Activated CD4-positive, alpha-beta T cell treated with anti-CD3 and anti-CD28 coated beads, Interleukin-2, amount 10 ng/mL, durations not matched to agents 7 days and 5 days (primary cell): Measurements from ENCODE around the gene PHF21B. TPM values are rescaled to one million over a fixed set of nuclear protein-coding genes. Genes with fewer than 3 reads are reported as not detected.

ENCODE experiments used
- CTCF ChIA-PET: fragments of 350-600 bp; sonication (Branson Sonifier 250); formaldehyde crosslinking; loops from one replicate; lab custom pipeline; 2021; ENCODE audit warnings: antibody characterized with exemption; lab: Charles Lee
- POLR2A ChIA-PET: fragments of 350-600 bp; sonication (Branson Sonifier 250); formaldehyde crosslinking; loops from one replicate; lab custom pipeline; 2021; ENCODE audit warnings: antibody characterized with exemption; lab: Charles Lee
- DNase-seq: peaks from one replicate; pipeline ENCODE4 v3.0.0-alpha.2; 2020
- H3K27ac Mint-ChIP-seq: one replicate; pipeline ENCODE4 v1.8.0; 2021; ENCODE audit warnings: mild to moderate bottlenecking, moderate library complexity, mixed read lengths
- H3K27me3 Mint-ChIP-seq: one replicate; pipeline ENCODE4 v1.8.0; 2021; ENCODE audit warnings: mixed read lengths
- H3K36me3 Mint-ChIP-seq: one replicate; pipeline ENCODE4 v1.8.0; 2021; ENCODE audit warnings: low read depth, mixed read lengths
- H3K4me1 Mint-ChIP-seq: one replicate; pipeline ENCODE4 v1.8.0; 2021; ENCODE audit warnings: mixed read lengths
- H3K4me3 Mint-ChIP-seq: one replicate; pipeline ENCODE4 v1.8.0; 2021; ENCODE audit warnings: mild to moderate bottlenecking, moderate library complexity, mixed read lengths
- H3K9me3 Mint-ChIP-seq: one replicate; pipeline ENCODE4 v1.8.0; 2021; ENCODE audit warnings: mixed read lengths
- total RNA-seq, 2 experiments: library from RNA; stranded (reverse); gene quantifications; one replicate each; pipeline ENCODE4 v1.2.3, GENCODE V29; 2021

Gene PHF21B
- total RNA-seq, 2 experiments from 2014 or later, result not detected

DNA sequence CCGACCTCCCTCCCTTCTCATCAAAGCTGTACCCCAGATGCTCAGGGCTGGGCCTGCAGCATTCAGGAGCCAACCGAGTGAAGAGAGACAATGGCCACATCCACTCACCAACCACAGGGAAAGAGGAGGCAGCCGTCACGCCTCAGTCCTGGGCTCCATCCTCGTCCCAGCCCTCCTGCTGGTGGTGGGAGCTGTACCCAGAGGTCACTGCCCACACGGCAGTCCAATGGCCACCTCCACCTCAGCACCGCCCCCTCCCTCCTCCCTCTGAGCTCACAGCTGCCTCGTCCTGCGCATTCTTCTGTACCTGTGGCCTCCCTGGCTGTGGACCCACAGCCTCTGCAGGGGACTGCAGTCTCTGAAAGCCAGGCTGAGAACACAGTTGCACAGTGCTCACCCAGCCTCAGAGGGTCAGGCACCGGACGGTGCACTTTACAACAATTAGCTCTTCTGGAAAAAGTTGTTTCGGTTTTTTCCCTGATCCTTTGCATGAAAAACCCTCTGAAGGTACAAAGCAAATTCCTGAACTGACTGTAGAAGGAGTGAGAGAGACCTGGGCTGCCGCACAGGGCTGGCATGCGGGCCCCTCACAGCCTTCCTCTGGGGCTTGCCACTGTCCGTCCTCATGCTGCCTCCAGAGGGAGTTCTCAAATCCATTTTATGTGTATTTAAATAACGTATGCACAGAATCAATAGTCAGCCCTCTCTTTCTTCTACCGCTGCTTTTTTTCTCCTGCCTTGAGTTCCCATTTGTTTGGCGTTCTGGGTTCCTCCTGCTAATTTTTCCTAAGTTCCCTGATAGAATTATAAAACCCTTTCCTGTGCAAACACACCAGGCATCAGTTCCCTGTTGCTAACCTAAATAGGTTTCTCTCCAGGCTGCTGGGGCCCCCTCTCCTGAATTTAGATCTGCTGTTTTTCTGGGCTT, 52.7 kb downstream of the PHF21B start:
- Mint-ChIP-seq H3K27ac (no peak overlapping the region), H3K4me1 (no peaks in the 10 kb centered on the region), H3K9me3 (no peaks in the 10 kb centered on the region), H3K36me3 (no peaks in the 10 kb centered on the region), H3K27me3 (no peaks in the 10 kb centered on the region), H3K4me3 (no peak overlapping the region)
- ChIA-PET POLR2A (no interaction called here), CTCF (no interaction called here)
- no peak for DNase-seq

DNA sequence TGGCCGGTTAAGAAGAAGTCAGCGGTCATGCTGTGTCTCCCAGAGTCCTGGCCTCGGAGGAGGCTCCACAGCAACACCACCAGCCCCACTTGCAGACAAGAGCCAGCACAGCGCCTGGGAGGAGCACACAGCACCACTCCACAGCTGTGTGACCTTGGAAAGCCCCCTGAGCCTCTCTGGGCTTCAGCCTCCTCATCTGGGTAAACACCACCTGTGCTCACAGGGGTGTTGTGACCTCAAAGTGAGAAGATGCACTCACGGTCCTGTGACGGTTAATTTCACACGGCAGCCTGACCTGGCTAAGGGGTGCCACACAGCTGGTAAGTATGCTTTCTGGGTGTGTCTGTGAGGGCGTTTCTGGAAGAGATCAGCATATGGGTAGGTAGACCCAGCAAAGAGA, 54.7 kb downstream of the PHF21B start:
- CTCF ChIA-PET, result no interaction called here
- Mint-ChIP-seq H3K4me1 (no peaks in the 10 kb centered on the region), H3K27ac (no peak overlapping the region), H3K36me3 (no peaks in the 10 kb centered on the region), H3K27me3 (no peaks in the 10 kb centered on the region), H3K9me3 (no peaks in the 10 kb centered on the region), H3K4me3 (no peak overlapping the region)
- POLR2A ChIA-PET, result no interaction called here
- no peak for DNase-seq

DNA sequence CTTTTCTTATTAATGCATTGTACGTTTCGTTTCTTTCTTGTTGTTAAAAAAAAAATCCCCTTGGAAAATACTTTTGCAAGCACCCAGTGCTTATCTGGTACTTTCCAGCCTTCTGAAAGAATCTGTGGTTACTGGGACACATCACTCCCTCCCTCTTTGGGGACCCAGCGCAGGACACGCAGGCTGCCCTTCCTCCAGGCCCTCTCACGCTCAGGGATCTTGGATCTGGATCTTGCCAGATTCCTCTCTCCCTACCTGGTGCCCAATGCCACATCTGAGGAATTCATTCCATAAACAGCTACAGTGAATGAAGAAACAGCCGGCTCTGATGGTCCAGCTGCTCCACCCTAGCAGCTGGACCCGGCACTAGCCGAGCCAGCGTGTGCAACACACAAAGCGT, 55.7 kb downstream of the PHF21B start:
- ChIA-PET CTCF (no interaction called here), POLR2A (no interaction called here)
- Mint-ChIP-seq H3K27me3 (no peaks in the 10 kb centered on the region), H3K9me3 (no peaks in the 10 kb centered on the region), H3K36me3 (no peaks in the 10 kb centered on the region), H3K27ac (no peak overlapping the region), H3K4me3 (no peak overlapping the region), H3K4me1 (no peaks in the 10 kb centered on the region)
- no peak for DNase-seq

DNA sequence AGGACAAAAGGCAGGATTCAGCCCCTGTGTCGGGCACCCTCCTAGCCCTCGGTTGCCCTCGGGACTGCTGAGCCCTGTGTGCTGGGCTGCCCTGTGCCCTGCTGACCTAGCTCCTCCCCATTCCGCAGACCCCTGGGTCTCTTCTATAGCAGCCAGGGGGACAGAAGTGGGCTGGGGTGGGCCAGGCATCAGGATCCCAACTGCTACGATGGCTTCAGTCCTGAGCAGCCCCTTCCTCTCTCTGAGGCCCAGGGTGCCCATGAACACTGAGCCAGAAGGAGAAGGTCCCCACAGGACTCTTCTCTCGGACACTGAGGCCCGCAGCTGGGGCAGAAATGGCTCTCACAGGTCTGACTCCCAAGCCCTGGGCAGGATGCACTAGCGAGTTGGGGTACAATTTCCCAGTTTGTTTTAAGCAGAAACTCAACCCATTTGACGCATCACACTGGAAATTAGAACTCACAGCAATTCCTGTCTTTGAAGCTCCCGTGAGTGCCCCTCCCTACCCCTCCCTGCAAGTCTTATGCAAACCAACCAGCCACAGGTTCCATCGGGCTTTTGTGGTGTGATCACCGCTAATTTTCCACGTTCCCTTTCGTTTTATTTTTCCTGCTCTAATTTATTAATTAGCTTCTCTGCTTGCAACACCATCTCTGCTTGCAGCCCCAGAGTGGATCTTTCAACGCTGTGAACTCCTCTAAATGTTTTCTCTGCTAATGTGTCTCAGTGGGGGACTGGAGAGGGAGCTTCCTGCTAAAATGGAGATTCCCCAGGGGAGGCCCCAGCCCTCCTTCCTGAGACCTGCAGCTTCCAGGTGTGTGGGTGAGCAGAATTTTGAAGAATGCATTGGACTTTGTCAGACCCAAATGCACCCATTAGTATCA, 56.7 kb downstream of the PHF21B start:
- ChIA-PET POLR2A (no interaction called here), CTCF (no interaction called here)
- no peaks in the 10 kb centered on the region for H3K27me3 Mint-ChIP-seq
- no peak overlapping the region for H3K4me3 Mint-ChIP-seq
- no peaks in the 10 kb centered on the region for H3K4me1 Mint-ChIP-seq
- DNase-seq, result no peak
- no peak overlapping the region for H3K27ac Mint-ChIP-seq
- H3K9me3 Mint-ChIP-seq, result no peaks in the 10 kb centered on the region
- no peaks in the 10 kb centered on the region for H3K36me3 Mint-ChIP-seq

DNA sequence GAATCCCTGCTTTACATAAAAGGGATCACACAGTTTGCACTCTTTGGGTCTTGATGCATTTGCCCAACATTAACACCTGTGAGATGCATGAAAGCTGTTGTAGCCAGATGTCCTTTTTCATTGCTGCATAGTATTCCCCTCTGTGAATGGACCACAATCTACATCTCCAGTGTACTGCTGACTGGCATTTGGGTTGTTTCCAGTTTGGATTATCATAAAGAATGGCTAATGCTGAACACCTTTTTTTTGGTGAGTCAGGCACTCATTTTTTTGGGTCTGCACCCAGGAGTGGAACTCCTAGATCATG, 58.3 kb downstream of the PHF21B start:
- no peak overlapping the region for H3K27ac Mint-ChIP-seq
- H3K9me3 Mint-ChIP-seq, result no peaks in the 10 kb centered on the region
- no peak for DNase-seq
- ChIA-PET POLR2A (no interaction called here), CTCF (no interaction called here)
- no peaks in the 10 kb centered on the region for H3K27me3 Mint-ChIP-seq
- H3K4me3 Mint-ChIP-seq, result no peak overlapping the region
- H3K4me1 Mint-ChIP-seq, result no peaks in the 10 kb centered on the region
- H3K36me3 Mint-ChIP-seq, result no peaks in the 10 kb centered on the region

DNA sequence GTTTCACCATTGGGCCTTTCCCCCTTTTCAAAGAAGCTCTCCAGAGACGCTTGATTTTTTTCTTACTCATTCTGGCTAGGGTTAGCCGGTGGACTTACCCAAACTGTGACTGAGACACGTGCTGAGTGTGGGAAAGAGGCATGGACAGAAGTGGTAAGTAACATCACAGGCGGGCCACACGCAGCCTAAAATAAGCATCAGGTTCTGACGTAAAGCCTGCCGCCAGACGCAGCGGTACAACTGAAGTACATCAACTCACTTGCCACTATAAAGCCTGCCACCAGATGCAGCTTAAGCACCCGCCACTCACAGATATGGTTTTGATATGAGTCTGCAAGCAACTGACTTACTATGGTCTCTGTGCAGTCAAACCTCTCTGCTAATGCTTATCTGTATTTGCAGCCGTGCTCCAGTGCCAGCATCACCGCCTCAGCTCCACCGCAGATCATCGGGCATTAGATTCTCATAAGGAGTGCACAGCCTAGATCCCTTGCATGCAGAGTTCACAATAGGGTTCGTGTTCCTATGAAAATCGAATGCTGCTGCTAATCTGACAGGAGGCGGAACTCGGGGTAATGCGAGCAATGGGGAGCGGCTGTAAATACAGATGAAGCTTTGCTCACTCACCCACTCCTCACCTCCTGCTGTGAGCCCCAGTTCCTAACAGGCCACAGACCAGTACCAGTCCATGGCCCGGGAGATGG, 58.8 kb downstream of the PHF21B start:
- CTCF ChIA-PET, result no interaction called here
- no peaks in the 10 kb centered on the region for H3K4me1 Mint-ChIP-seq
- no peak overlapping the region for H3K27ac Mint-ChIP-seq
- DNase-seq, result no peak
- no peaks in the 10 kb centered on the region for H3K36me3 Mint-ChIP-seq
- POLR2A ChIA-PET, result no interaction called here
- H3K9me3 Mint-ChIP-seq, result no peaks in the 10 kb centered on the region
- H3K4me3 Mint-ChIP-seq, result no peak overlapping the region
- no peaks in the 10 kb centered on the region for H3K27me3 Mint-ChIP-seq

DNA sequence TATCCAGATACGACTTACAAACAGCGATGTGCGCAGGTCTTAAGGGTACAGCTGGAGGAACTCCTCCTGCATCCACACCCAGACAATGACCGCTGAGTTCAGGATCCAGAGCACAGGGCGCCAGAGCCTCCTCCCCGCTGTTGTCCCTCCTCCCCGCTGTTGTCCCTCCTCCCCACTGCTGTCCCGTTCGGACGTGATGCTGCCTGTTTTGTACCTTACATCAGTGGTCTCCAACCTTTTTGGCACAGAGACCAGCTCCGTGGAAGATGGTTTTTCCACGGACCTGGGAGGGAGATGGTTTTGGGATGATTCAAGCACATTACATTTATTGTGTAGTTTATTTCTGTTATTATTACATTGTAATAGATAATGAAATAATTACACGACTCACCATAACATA, 62.0 kb downstream of the PHF21B start:
- POLR2A ChIA-PET, result no interaction called here
- H3K4me1 Mint-ChIP-seq, result no peaks in the 10 kb centered on the region
- no peaks in the 10 kb centered on the region for H3K36me3 Mint-ChIP-seq
- no peak overlapping the region for H3K27ac Mint-ChIP-seq
- no peak for DNase-seq
- no peaks in the 10 kb centered on the region for H3K27me3 Mint-ChIP-seq
- H3K9me3 Mint-ChIP-seq, result no peaks in the 10 kb centered on the region
- H3K4me3 Mint-ChIP-seq, result no peak overlapping the region
- CTCF ChIA-PET, result no interaction called here

DNA sequence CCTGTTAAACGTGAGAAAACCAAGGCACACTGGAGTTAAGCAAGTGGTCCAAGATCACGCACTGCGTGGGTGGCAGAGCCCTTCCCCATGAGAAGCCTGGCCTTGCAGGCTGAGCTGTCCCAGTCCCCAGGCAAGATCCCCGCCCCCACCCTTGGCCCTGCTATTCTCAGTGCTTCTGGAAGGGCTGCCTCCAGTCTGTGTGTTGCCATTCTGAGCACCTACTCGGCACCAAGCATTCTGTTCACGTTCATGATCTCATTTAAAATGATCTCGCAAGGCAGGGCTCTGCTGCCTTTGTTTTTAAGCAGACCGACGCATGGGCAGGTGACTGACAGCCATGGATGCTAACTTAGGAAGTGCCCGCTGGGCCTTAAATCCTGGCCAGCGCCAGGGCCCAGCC, 62.8 kb downstream of the PHF21B start:
- H3K4me3 Mint-ChIP-seq, result no peak overlapping the region
- no peaks in the 10 kb centered on the region for H3K9me3 Mint-ChIP-seq
- DNase-seq, result no peak
- ChIA-PET POLR2A (no interaction called here), CTCF (no interaction called here)
- no peaks in the 10 kb centered on the region for H3K4me1 Mint-ChIP-seq
- no peaks in the 10 kb centered on the region for H3K27me3 Mint-ChIP-seq
- no peak overlapping the region for H3K27ac Mint-ChIP-seq
- no peaks in the 10 kb centered on the region for H3K36me3 Mint-ChIP-seq

DNA sequence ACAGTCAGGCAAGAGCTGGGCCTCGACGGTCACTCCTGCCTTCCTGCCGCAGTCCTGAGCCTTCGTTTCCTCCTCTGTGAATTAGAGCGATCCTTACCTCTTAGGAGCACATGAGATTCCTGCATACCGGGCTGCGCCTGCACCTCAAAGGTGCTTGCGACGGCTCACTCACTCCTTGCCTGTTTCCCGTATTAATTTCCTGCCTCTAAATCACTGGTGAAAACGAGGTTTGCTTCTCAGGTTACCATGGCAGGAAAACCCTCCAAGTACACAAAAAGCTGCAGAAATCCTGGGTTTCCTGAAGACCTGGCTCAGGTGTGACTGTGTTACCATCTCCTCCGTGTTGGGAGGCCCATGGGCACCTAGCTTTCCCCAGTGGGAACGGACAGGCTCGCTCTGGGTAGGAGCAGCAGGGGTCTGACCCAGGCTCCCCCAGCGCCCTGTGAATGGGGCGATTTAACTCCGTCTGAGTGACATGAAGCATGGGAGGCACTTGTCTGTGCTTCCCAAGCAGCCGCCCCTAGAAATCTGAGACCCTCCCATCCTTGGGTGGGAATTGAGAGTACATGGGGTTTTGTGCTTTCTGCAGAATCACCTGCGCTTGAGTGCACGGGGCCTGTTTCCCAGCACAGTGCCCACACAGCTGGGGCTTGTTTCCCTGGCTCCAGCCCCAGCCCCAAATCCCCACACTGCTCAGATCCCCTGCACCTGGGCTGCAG, 64.8 kb downstream of the PHF21B start:
- Mint-ChIP-seq H3K9me3 (no peaks in the 10 kb centered on the region), H3K36me3 (no peaks in the 10 kb centered on the region), H3K27ac (no peak overlapping the region), H3K4me3 (no peak overlapping the region), H3K4me1 (no peaks in the 10 kb centered on the region), H3K27me3 (no peaks in the 10 kb centered on the region)
- ChIA-PET POLR2A (no interaction called here), CTCF (no interaction called here)
- DNase-seq, result no peak

DNA sequence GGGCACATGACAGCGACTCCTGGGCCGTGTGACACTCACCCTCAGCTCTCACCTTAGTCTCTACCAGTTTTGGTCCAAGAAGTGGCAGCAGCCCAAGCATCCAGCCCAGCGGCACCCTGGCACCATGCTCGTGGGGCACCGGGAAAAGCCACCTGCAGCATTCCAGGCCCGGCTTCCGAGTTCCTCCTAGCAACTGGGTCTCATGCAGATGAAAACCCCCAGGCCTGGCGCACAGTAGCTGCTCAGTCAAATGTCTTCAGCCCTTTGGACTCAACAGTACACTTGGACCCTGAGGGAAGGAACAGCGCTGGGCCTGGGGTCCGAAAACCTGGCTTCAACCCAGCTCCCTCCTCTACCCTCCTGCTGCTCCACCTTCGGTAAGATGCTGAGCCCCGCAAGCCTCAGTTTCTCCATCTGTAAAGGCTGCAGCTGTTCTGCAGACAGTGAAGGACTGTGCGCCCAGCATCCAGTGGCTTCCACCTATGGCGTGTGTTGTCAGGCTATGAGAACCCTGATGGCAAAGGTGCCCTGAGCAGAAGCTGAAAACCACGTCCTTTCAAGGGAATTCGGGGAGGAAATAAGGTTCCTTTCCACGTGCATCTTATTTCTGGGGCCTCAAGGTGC, 66.0 kb downstream of the PHF21B start:
- H3K4me3 Mint-ChIP-seq, result no peak overlapping the region
- no peaks in the 10 kb centered on the region for H3K27me3 Mint-ChIP-seq
- ChIA-PET CTCF (no interaction called here), POLR2A (no interaction called here)
- H3K9me3 Mint-ChIP-seq, result no peaks in the 10 kb centered on the region
- DNase-seq, result no peak
- H3K36me3 Mint-ChIP-seq, result no peaks in the 10 kb centered on the region
- H3K27ac Mint-ChIP-seq, result no peak overlapping the region
- H3K4me1 Mint-ChIP-seq, result no peaks in the 10 kb centered on the region

DNA sequence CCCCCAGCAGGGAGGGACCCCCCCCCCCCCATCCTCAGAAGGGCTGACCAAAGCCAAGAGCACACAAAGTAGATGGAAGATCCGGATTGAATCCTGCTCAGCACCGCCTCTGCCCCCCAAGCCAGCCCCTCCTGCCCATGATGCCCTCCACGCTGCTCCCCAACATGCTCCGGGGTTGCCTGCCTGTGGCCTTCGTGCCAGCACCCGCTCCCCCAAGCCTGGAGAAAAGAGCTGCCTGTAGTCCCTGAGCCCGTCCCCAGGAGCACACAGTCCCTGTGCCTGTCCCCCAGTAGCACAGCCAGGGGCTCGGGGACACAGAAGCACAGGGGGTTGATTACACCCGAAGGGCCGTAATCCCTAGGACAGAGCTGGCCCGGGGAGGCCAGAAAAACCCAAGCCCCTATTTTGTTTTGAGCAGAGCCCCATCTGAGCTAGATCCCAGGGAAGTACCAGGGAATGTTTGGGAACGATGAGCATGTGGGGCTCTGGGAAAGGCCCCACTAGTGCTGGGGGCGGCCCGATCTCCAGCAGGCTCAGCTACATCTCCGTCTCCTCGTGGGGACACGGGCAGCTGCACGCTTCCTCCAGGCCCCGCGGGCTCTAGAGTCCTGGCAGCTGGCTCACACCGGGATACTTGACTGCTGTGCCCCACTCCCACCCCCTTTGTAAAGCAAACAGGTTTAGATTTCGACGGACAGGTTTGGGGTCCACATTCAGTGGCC, 66.7 kb downstream of the PHF21B start:
- H3K4me1 Mint-ChIP-seq, result no peaks in the 10 kb centered on the region
- H3K27me3 Mint-ChIP-seq, result no peaks in the 10 kb centered on the region
- no peak overlapping the region for H3K4me3 Mint-ChIP-seq
- no peaks in the 10 kb centered on the region for H3K36me3 Mint-ChIP-seq
- no peak for DNase-seq
- ChIA-PET CTCF (no interaction called here), POLR2A (no interaction called here)
- H3K9me3 Mint-ChIP-seq, result no peaks in the 10 kb centered on the region
- H3K27ac Mint-ChIP-seq, result no peak overlapping the region

DNA sequence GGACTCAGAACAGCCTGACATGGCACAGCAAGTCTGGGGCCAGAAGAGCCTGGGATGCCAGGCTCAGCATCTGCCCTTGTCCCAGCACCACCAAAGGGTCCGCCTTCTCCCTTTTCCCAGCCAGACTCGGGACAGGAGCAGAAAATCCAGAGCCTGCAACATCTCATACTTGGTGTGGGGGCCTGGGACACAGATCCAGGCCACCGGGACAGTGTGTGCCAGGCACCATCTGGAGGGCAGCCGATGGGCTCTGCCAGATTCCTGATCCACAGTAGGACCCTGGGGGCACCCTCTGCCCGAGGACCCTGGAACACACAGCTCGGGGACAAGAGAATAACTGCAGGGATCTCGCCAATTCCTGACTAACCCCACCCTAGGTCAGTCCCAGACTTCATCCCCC, 67.7 kb downstream of the PHF21B start:
- POLR2A ChIA-PET, result no interaction called here
- Mint-ChIP-seq H3K27ac (no peak overlapping the region), H3K4me1 (no peaks in the 10 kb centered on the region), H3K36me3 (no peaks in the 10 kb centered on the region), H3K9me3 (no peaks in the 10 kb centered on the region), H3K27me3 (no peaks in the 10 kb centered on the region), H3K4me3 (no peak overlapping the region)
- no peak for DNase-seq
- CTCF ChIA-PET, result no interaction called here
